Activated CD4-positive, alpha-beta memory T cell treated with anti-CD3 and anti-CD28 coated beads, Interleukin-2, amount 10 ng/mL, durations not matched to agents 7 days and 5 days (primary cell): ENCODE data around the gene S100A4. TPM values are rescaled to one million over a fixed set of nuclear protein-coding genes. Genes with fewer than 3 reads are reported as not detected.
"Not testable (repeated sequence)": the region's sequence is repeated elsewhere in the genome, so short reads cannot be mapped to it uniquely, and the experiment has no call there.

Experiments
- CTCF ChIA-PET: fragments of 350-600 bp; sonication (Branson Sonifier 250); formaldehyde crosslinking; loops from one replicate; lab custom pipeline; 2021; ENCODE audit warnings: antibody characterized with exemption, inconsistent platforms; lab: Charles Lee
- POLR2A ChIA-PET: fragments of 350-600 bp; sonication (Branson Sonifier 250); formaldehyde crosslinking; loops from one replicate; lab custom pipeline; 2021; ENCODE audit warnings: antibody characterized with exemption; lab: Charles Lee
- DNase-seq: peaks from one replicate; pipeline ENCODE4 v3.0.0-alpha.2; 2020
- H3K27ac Mint-ChIP-seq: one replicate; pipeline ENCODE4 v1.8.0; 2021; ENCODE audit warnings: mild to moderate bottlenecking, mixed read lengths
- H3K27me3 Mint-ChIP-seq: one replicate; pipeline ENCODE4 v1.8.0; 2021; ENCODE audit warnings: mixed read lengths
- H3K36me3 Mint-ChIP-seq: one replicate; pipeline ENCODE4 v1.8.0; 2021; ENCODE audit warnings: low read depth, mixed read lengths
- H3K4me1 Mint-ChIP-seq: one replicate; pipeline ENCODE4 v1.8.0; 2021; ENCODE audit warnings: mixed read lengths
- H3K4me3 Mint-ChIP-seq: one replicate; pipeline ENCODE4 v1.8.0; 2021; ENCODE audit warnings: mild to moderate bottlenecking, mixed read lengths
- H3K9me3 Mint-ChIP-seq: one replicate; pipeline ENCODE4 v1.8.0; 2021; ENCODE audit warnings: mixed read lengths
- total RNA-seq, 2 experiments: library from RNA; stranded (reverse); gene quantifications; one replicate each; pipeline ENCODE4 v1.2.3, GENCODE V29; 2021

The S100A4 gene
- total RNA-seq, 2 experiments from 2014 or later = 1,297 to 1,322 TPM

DNA sequence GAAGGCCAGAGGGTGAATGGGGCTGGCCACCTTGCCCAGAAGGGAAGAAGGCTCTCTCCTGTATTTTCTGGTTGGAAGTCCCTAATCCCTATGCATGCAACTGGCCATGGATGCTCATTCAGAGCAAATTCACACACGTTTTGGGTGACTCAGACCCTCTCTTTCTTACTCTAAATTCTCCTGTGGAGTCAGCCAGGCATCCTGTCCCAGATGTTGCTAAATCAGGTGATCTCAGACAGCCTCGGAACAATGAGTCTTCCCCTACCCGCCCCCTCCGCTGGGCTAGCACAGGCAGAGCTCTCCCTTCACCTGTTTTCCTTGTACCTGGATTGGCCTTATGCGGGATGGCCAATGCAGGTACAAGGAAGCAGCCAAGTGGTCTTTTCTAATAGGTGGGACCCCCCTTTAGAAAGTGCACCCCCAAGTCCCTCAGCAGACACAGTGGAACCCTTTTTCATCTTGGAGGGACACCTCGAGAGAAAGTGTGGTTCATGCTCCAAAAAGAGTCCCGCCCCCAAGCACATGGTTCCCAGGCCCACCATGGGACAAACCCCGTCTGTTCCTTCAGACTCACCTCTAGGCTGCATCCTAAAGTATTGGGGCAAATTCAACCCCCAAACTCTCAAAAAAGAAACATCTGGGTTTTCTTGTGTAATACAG, 18.5 kb downstream of the S100A4 start:
- H3K36me3 Mint-ChIP-seq = peaks cover 16% of the 10 kb centered on the region
- no peak overlapping the region for H3K27ac Mint-ChIP-seq
- DNase-seq = no peak
- H3K9me3 Mint-ChIP-seq = no peaks in the 10 kb centered on the region
- CTCF ChIA-PET = interaction anchor here (1.3 kb wide), 1 partner anchor 16 kb away, joined by 3 read pairs; no protein-coding TSS in a partner anchor
- H3K27me3 Mint-ChIP-seq = no peaks in the 10 kb centered on the region
- no peak overlapping the region for H3K4me3 Mint-ChIP-seq
- H3K4me1 Mint-ChIP-seq = peaks cover 28% of the 10 kb centered on the region
- POLR2A ChIA-PET = no interaction called here

DNA sequence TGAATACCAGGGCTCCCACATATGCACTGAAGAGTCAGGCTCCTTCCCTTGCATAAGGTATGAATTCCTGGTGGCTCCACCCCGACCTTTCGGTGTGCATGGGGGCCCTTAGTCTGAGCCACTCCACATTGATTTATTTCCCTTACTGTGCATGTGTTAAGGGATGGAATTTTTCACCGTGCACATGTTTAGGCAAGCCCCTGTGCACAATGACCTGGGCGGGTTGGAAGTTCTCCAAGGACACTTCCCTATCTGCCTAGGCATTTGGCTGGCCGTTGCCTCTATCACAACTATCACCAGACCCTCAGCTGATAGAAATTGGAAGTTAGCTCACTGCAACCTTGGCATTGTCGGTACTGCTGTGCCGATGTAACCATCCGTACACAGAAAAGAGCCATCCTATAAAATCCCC, 19.5 kb downstream of the S100A4 start:
- POLR2A ChIA-PET = interaction anchor here (0.9 to 2.6 kb wide), 3 partner anchors 10 to 19 kb away, joined by 3 to 14 read pairs (median 10); partner anchors contain the start of gene S100A6
- Mint-ChIP-seq H3K36me3 (peaks cover 15% of the 10 kb centered on the region), H3K4me3 (no peak overlapping the region), H3K4me1 (peaks cover 18% of the 10 kb centered on the region), H3K9me3 (no peaks in the 10 kb centered on the region), H3K27me3 (no peaks in the 10 kb centered on the region), H3K27ac (no peak overlapping the region)
- DNase-seq = no peak
- CTCF ChIA-PET = interaction anchor here (0.8 to 3.1 kb wide), 5 partner anchors 8 to 109 kb away, joined by 3 to 12 read pairs (median 5); partner anchors contain the start of gene S100A6

DNA sequence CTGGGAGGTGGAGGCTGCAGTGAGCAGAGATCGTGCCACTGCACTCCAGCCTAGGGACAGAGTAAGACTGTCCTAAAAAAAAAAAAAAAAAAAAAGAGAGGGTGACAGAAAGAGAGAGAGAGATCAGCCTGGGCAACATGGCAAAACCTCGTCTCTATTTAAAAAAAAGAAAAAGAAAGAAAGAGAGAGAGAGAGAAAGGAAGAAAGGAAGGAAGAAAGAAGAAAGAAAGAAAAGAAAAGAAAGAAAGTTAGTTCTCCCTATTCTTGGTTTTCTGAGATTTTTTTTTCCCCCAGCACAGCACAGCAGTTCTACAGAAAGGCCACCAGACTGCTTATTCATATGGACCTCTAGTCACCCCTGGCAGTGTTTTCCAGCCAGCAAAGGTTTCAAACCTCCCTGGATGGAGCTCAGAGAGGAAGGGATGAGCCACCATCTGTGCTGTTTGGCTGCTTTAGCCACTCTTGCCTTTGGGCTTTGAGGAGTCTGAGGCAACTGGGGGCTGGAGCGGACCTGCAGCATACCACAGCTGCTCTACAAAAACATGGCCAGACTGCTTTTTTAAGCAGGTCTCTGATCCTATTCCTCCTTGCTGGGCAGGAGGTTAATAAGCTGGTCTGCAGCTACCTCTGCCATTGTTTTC, 20.4 kb downstream of the S100A4 start:
- Mint-ChIP-seq H3K36me3 (peaks cover 12% of the 10 kb centered on the region), H3K4me1 (peaks cover 9% of the 10 kb centered on the region), H3K4me3 (no peak overlapping the region), H3K27ac (no peak overlapping the region), H3K27me3 (no peaks in the 10 kb centered on the region), H3K9me3 (no peaks in the 10 kb centered on the region)
- ChIA-PET POLR2A (interaction anchor here (0.6 to 2.6 kb wide), 6 partner anchors 10 to 115 kb away, joined by 3 to 14 read pairs (median 3); partner anchors contain the start of genes CHTOP and S100A6), CTCF (interaction anchor here (0.7 to 3.1 kb wide), 8 partner anchors 9 to 110 kb away, joined by 3 to 12 read pairs (median 5); partner anchors contain the start of gene S100A6)
- no peak for DNase-seq

- not testable (repeated sequence) for H3K27ac Mint-ChIP-seq, H3K4me1 Mint-ChIP-seq, H3K36me3 Mint-ChIP-seq, DNase-seq, H3K4me3 Mint-ChIP-seq, H3K9me3 Mint-ChIP-seq, H3K27me3 Mint-ChIP-seq
- ChIA-PET CTCF (interaction anchor here (1.2 to 3.0 kb wide), 4 partner anchors 10 to 45 kb away, joined by 3 to 8 read pairs (median 7); no protein-coding TSS in a partner anchor), POLR2A (interaction anchor here (1.0 to 3.8 kb wide), 4 partner anchors 10 to 111 kb away, joined by 3 to 38 read pairs (median 8); partner anchors contain the start of genes CHTOP and S100A5)
Measured at GRCh38 chr1:153522353-153523048, 23.1 kb downstream of the S100A4 start.

DNA sequence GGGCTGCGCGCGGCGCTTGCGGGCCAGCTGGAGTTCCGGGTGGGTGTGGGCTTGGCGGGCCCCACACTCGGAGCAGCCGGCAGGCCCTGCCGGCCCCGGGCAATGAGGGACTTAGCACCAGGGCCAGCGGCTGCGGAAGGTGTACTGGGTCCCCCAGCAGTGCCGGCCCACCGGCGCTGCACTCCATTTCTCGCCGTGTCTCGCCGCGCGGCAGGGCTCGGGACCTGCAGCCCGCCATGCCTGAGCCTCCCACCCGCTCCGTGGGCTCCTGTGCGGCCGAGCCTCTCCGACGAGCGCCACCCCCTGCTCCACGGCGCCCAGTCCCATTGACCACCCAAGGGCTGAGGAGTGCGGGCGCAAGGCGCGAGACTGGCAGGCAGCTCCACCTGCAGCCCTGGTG, 23.8 kb downstream of the S100A4 start:
- H3K9me3 Mint-ChIP-seq, H3K4me3 Mint-ChIP-seq, H3K27ac Mint-ChIP-seq, H3K4me1 Mint-ChIP-seq, H3K27me3 Mint-ChIP-seq, H3K36me3 Mint-ChIP-seq, DNase-seq: not testable (repeated sequence)
- POLR2A ChIA-PET = interaction anchor here (1.1 to 3.8 kb wide), 4 partner anchors 11 to 112 kb away, joined by 3 to 38 read pairs (median 8); partner anchors contain the start of gene CHTOP
- CTCF ChIA-PET = interaction anchor here (1.1 to 3.0 kb wide), 7 partner anchors 11 to 46 kb away, joined by 3 to 8 read pairs (median 6); no protein-coding TSS in a partner anchor

DNA sequence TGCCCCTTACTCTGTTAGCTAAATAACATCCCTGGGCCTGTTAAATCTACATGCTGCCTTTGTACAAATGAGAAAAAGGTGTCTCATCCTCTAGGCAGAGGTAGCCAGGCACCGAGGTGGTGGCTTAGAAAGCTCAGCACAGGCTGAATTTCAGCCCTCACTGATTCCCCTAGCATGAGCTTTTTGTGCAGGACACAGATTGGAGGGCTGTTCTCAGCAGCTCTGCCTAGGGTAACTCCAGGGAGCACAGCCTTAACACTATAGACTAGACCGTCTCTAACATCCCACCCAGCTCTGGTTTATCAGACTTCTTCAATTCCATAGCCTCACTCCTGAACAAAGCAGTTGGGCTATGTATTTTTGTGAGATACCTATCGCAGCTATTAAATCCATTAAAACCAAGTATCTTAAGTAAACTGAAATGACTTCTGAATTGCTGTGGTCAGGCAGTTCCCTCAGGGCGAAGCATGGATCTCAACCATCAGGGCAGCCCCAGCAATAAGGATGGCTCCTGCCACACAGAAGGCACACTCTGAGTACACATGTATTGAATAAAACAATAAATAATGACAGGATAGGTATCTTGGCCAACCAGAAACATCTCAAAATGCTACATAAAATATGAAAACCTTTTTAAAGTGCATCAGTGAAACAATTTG, 24.7 kb downstream of the S100A4 start:
- Mint-ChIP-seq H3K36me3 (no peaks in the 10 kb centered on the region), H3K4me1 (peaks cover 10% of the 10 kb centered on the region), H3K27ac (no peak overlapping the region), H3K9me3 (no peaks in the 10 kb centered on the region), H3K27me3 (peaks cover 1% of the 10 kb centered on the region), H3K4me3 (no peak overlapping the region)
- no peak for DNase-seq
- ChIA-PET CTCF (interaction anchor here (0.7 to 3.0 kb wide), 10 partner anchors 10 to 113 kb away, joined by 3 to 10 read pairs (median 3); partner anchors contain the start of genes CHTOP, S100A13 and S100A5), POLR2A (interaction anchor here (0.7 to 3.8 kb wide), 6 partner anchors 11 to 113 kb away, joined by 3 to 38 read pairs (median 4); partner anchors contain the start of genes CHTOP and S100A2)

DNA sequence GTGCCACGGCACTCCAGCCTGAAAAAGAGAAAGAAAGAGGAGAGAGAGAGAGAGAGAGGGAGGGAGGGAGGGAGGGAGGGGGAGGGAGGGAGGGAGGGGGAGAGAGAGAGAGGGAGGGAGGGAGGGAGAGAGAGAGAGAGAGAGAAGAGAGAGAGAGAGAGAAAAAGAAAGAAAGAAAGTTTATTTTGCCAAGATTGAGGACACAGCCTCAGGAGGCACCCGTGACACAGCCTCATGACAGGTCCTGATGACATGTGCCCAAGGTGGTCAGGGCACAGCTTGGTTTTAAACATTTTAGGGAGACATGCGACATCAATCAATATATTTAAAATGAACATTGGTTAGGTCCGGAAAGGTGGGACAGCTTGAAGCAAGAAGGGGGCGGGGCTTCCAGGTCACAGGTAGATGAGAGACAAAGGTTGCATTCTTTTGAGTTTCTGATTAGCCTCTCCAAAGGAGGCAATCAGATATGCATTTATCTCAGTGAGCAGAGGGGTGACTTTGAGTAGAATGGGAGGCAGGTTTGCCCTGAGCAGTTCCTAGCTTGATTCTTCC, 25.4 kb downstream of the S100A4 start:
- H3K4me1 Mint-ChIP-seq = peaks cover 17% of the 10 kb centered on the region
- not testable (repeated sequence) for H3K36me3 Mint-ChIP-seq, H3K4me3 Mint-ChIP-seq, H3K9me3 Mint-ChIP-seq, H3K27ac Mint-ChIP-seq, DNase-seq, H3K27me3 Mint-ChIP-seq
- CTCF ChIA-PET = interaction anchor here (0.7 to 3.0 kb wide), 9 partner anchors 9 to 114 kb away, joined by 3 to 10 read pairs (median 3); partner anchors contain the start of genes CHTOP, S100A13 and S100A5
- POLR2A ChIA-PET = interaction anchor here (0.7 to 3.8 kb wide), 5 partner anchors 12 to 48 kb away, joined by 3 to 38 read pairs (median 5); partner anchors contain the start of gene S100A2

GRCh38 chr1:153519242-153519641, 26.4 kb downstream of the S100A4 start:
- Mint-ChIP-seq H3K27ac (no peak overlapping the region), H3K4me3 (no peak overlapping the region), H3K4me1 (peaks cover 24% of the 10 kb centered on the region), H3K36me3 (no peaks in the 10 kb centered on the region), H3K27me3 (peaks cover 1% of the 10 kb centered on the region), H3K9me3 (no peaks in the 10 kb centered on the region)
- POLR2A ChIA-PET = interaction anchor here (2.0 to 3.8 kb wide), 3 partner anchors 13 to 47 kb away, joined by 5 to 38 read pairs (median 11); partner anchors contain the start of gene S100A2
- DNase-seq = no peak
- CTCF ChIA-PET = no interaction called here

GRCh38 chr1:153515504-153516394, 29.9 kb downstream of the S100A4 start:
- peaks cover 1% of the 10 kb centered on the region for H3K27me3 Mint-ChIP-seq
- POLR2A ChIA-PET = interaction anchor here (0.9 to 3.4 kb wide), 9 partner anchors 10 to 118 kb away, joined by 3 to 25 read pairs (median 7); partner anchors contain the start of genes CHTOP, S100A2 and S100A6
- no peak for DNase-seq
- H3K27ac Mint-ChIP-seq = peak overlapping the region; percentile 17
- H3K9me3 Mint-ChIP-seq = no peaks in the 10 kb centered on the region
- CTCF ChIA-PET = interaction anchor here (1.0 to 2.8 kb wide), 12 partner anchors 10 to 118 kb away, joined by 3 to 19 read pairs (median 4); partner anchors contain the start of genes CHTOP, S100A5 and S100A6
- no peak overlapping the region for H3K4me3 Mint-ChIP-seq
- peaks cover 38% of the 10 kb centered on the region for H3K4me1 Mint-ChIP-seq
- no peaks in the 10 kb centered on the region for H3K36me3 Mint-ChIP-seq

- Mint-ChIP-seq H3K4me3 (no peak overlapping the region), H3K4me1 (peaks cover 46% of the 10 kb centered on the region), H3K36me3 (no peaks in the 10 kb centered on the region), H3K27me3 (no peaks in the 10 kb centered on the region), H3K9me3 (no peaks in the 10 kb centered on the region), H3K27ac (no peak overlapping the region)
- DNase-seq = no peak
- CTCF ChIA-PET = interaction anchor here (1.1 to 1.9 kb wide), 4 partner anchors 21 to 234 kb away, joined by 3 to 5 read pairs (median 4); partner anchors contain the start of genes S100A4 and S100A6
- POLR2A ChIA-PET = interaction anchor here (2.4 kb wide), 1 partner anchor 18 kb away, joined by 7 read pairs; no protein-coding TSS in a partner anchor
Measured at GRCh38 chr1:153513666-153514065, 31.9 kb downstream of the S100A4 start.
